IMR-90 (cell line): ENCODE data around the gene CLEC3B. TPM values are rescaled to one million over a fixed set of nuclear protein-coding genes. Genes with fewer than 3 reads are reported as not detected.
A peak's percentile ranks its signal among the peaks of the same experiment; 100 is the strongest.

Source experiments
- ATAC-seq: fragments of 200-7000 bp; cut with Tn5 transposase; 2 replicates; pipeline ENCODE4 v1.9.1; 2020; ENCODE audit warnings: low read depth, mild to moderate bottlenecking, moderate library complexity
- BruUV-seq: library from RNA; stranded (reverse); fragments of 400-500 nt; replicated peaks from 2 replicates; lab custom pipeline; 2021; lab: Mats Ljungman, UMichigan
- CTCF ChIA-PET: fragments of 300-600 bp; formaldehyde crosslinking; extraction: SDS; loops from one replicate; lab custom pipeline; 2021; ENCODE audit warnings: antibody characterized with exemption; lab: Yijun Ruan, JAX
- POLR2A ChIA-PET: fragments of 300-600 bp; sonication (Branson Sonifier 250); formaldehyde crosslinking; loops from one replicate; lab custom pipeline; 2022; ENCODE audit warnings: antibody characterized with exemption; ENCODE audit not compliant: unreplicated experiment; lab: Charles Lee
- DNase-seq: peaks from one replicate; pipeline ENCODE4 v3.0.0; 2013
- H2AFZ ChIP-seq: replicated peaks from 2 replicates; pipeline ENCODE3; 2013; ENCODE audit warnings: low read length, mild to moderate bottlenecking; ENCODE audit not compliant: poor library complexity
- H2AK5ac ChIP-seq: 2 replicates; pipeline ENCODE4 v1.6.1; 2013; ENCODE audit warnings: low read depth, low read length, inconsistent platforms
- H2AK9ac ChIP-seq: replicated peaks from 2 replicates; pipeline ENCODE3; 2013; ENCODE audit warnings: mild to moderate bottlenecking, low read depth, low read length, moderate library complexity; ENCODE audit not compliant: poor library complexity
- H2BK120ac ChIP-seq: 2 replicates; pipeline ENCODE4 v1.6.1; 2013; ENCODE audit warnings: low read depth, low read length, inconsistent platforms
- H2BK15ac ChIP-seq: 3 replicates; pipeline ENCODE4 v1.6.1; 2013; ENCODE audit warnings: low read depth, low read length, inconsistent platforms
- H2BK20ac ChIP-seq: 2 replicates; pipeline ENCODE4 v1.6.1; 2013; ENCODE audit warnings: low read depth, mild to moderate bottlenecking, inconsistent platforms, low read length, moderate library complexity
- H2BK5ac ChIP-seq: 2 replicates; pipeline ENCODE4 v1.6.1; 2013; ENCODE audit warnings: mild to moderate bottlenecking, low read depth, low read length, inconsistent platforms; ENCODE audit not compliant: poor library complexity, severe bottlenecking
- H3K14ac ChIP-seq: replicated peaks from 2 replicates; pipeline ENCODE4 v1.6.1; 2013; ENCODE audit warnings: low read depth, low read length, inconsistent platforms
- H3K18ac ChIP-seq: 2 replicates; pipeline ENCODE4 v1.6.1; 2013; ENCODE audit warnings: low read depth, low read length, control low read depth
- H3K23ac ChIP-seq: 2 replicates; pipeline ENCODE4 v1.6.1; 2013; ENCODE audit warnings: low read depth, low read length, inconsistent platforms
- H3K27ac ChIP-seq: 2 replicates; pipeline ENCODE4 v1.5.1; 2013; ENCODE audit warnings: mild to moderate bottlenecking, control low read depth, low read length; ENCODE audit not compliant: insufficient read depth
- H3K27me3 ChIP-seq: 2 replicates; pipeline ENCODE4 v1.6.1; 2013; ENCODE audit warnings: low read length; ENCODE audit not compliant: control insufficient read depth, insufficient read depth
- H3K36me3 ChIP-seq: 2 replicates; pipeline ENCODE4 v1.6.1; 2013; ENCODE audit warnings: low read length, mixed read lengths; ENCODE audit not compliant: control insufficient read depth, insufficient read depth
- H3K4ac ChIP-seq: 2 replicates; pipeline ENCODE4 v1.6.1; 2013; ENCODE audit warnings: low read depth, low read length, inconsistent platforms
- H3K4me1 ChIP-seq: 2 replicates; pipeline ENCODE4 v1.6.1; 2013; ENCODE audit warnings: low read length, mixed read lengths; ENCODE audit not compliant: control insufficient read depth, insufficient read depth
- H3K4me2 ChIP-seq: 2 replicates; pipeline ENCODE4 v1.6.1; 2013; ENCODE audit warnings: low read depth, mild to moderate bottlenecking, control low read depth, low read length, moderate library complexity
- H3K4me3 ChIP-seq: 2 replicates; pipeline ENCODE4 v1.5.1; 2013; ENCODE audit warnings: low read depth, mild to moderate bottlenecking, control low read depth, low read length, moderate library complexity; ENCODE audit not compliant: insufficient read depth
- H3K56ac ChIP-seq: 2 replicates; pipeline ENCODE4 v1.6.1; 2013; ENCODE audit warnings: low read length, inconsistent platforms; ENCODE audit not compliant: insufficient read depth; ENCODE audit errors: extremely low read depth
- H3K79me1 ChIP-seq, 2 experiments: 2 replicates each; pipeline ENCODE4 v1.6.1; 2013; ENCODE audit warnings: low read length in 2 of 2, inconsistent platforms in 1 of 2, low read depth in 1 of 2
- H3K9ac ChIP-seq: 2 replicates; pipeline ENCODE4 v1.6.1; 2013; ENCODE audit warnings: low read depth, low read length, control low read depth
- H3K9me1 ChIP-seq: 2 replicates; pipeline ENCODE4 v1.6.1; 2013; ENCODE audit warnings: low read length, inconsistent platforms; ENCODE audit not compliant: insufficient read depth
- H3K9me3 ChIP-seq: 2 replicates; pipeline ENCODE4 v1.6.1; 2013; ENCODE audit warnings: low read length; ENCODE audit not compliant: control insufficient read depth, insufficient read depth
- H4K20me1 ChIP-seq: 2 replicates; pipeline ENCODE4 v1.6.1; 2013; ENCODE audit warnings: low read length, inconsistent platforms; ENCODE audit not compliant: insufficient read depth
- H4K5ac ChIP-seq: 2 replicates; pipeline ENCODE4 v1.6.1; 2013; ENCODE audit warnings: mild to moderate bottlenecking, low read depth, low read length, control low read depth
- H4K8ac ChIP-seq, 2 experiments: 2 replicates each; pipeline ENCODE4 v1.6.1; 2013; ENCODE audit warnings: low read depth in 2 of 2, low read length in 2 of 2, control low read depth in 1 of 2, inconsistent platforms in 1 of 2
- H4K91ac ChIP-seq: 2 replicates; pipeline ENCODE4 v1.6.1; 2013; ENCODE audit warnings: low read depth, low read length, inconsistent platforms; ENCODE audit not compliant: insufficient read depth
- CEBPB ChIP-seq: IDR thresholded peaks from 2 replicates; pipeline ENCODE4 v1.6.1; 2012; ENCODE audit warnings: low read depth, low read length, improper control_type of control experiment
- CHD1 ChIP-seq: IDR thresholded peaks from 2 replicates; pipeline ENCODE4 v1.6.1; 2012; ENCODE audit warnings: low read depth, low read length, improper control_type of control experiment
- MAZ ChIP-seq: IDR thresholded peaks from 2 replicates; pipeline ENCODE4 v1.6.1; 2012; ENCODE audit warnings: low read depth, mild to moderate bottlenecking, low read length, improper control_type of control experiment, moderate library complexity, borderline replicate concordance
- RFX5 ChIP-seq: IDR thresholded peaks from 2 replicates; pipeline ENCODE4 v1.8.0; 2012; ENCODE audit warnings: low read depth, mild to moderate bottlenecking, low read length, moderate library complexity
- SMC3 ChIP-seq: fragments of 150-350 bp; IDR thresholded peaks from 2 replicates; pipeline ENCODE4 v1.6.1; 2016; ENCODE audit warnings: low read depth, mild to moderate bottlenecking, antibody characterized with exemption, low read length, moderate library complexity
- WGBS, 2 experiments: methylation state at CpG; one replicate each; pipeline versions ENCODE4 v1.1.5 to v1.1.7; 2013; ENCODE audit warnings: missing lambda C conversion rate in 2 of 2; ENCODE audit not compliant: insufficient read length in 1 of 2; ENCODE audit errors: extremely low coverage in 2 of 2; 5-methylcytosine and 5-hydroxymethylcytosine counted together
- dilution Hi-C: fragments of 300-500 bp; cut with HindIII; formaldehyde crosslinking; loops from one replicate; pipeline ENCODE4 v1.14.3; 2018; ENCODE audit warnings: low sequenced_read_pairs; ENCODE audit not compliant: unreplicated experiment
- in situ Hi-C: fragments of 300-500 bp; cut with MboI; formaldehyde crosslinking; loops from 3 replicates; pipeline ENCODE4 v1.14.3; 2019; ENCODE audit warnings: low sequenced_read_pairs, inconsistent platforms, mixed read lengths
- intact Hi-C: fragments of 100-400 bp; cut with micrococcal nuclease; formaldehyde crosslinking; loops from 2 replicates; pipeline ENCODE4 v1.10.0; 2022
- polyA plus RNA-seq, 3 experiments: library from polyadenylated mRNA; depleted of rRNA; stranded (reverse); fragments of >200 nt; gene quantifications; 2 replicates each; pipeline ENCODE4 v1.2.3, GENCODE V29; 2012; ENCODE audit warnings: low replicate concordance in 1 of 3
- total RNA-seq: library from RNA; depleted of rRNA; stranded (reverse); fragments of >200 nt; gene quantifications from 2 replicates; pipeline ENCODE4 v1.2.3, GENCODE V29; 2012

CLEC3B gene
- total and polyA plus RNA-seq, 2 of the 4 experiments (the other 2 are of a cell fraction), result 3.6 to 13.2 TPM

DNA sequence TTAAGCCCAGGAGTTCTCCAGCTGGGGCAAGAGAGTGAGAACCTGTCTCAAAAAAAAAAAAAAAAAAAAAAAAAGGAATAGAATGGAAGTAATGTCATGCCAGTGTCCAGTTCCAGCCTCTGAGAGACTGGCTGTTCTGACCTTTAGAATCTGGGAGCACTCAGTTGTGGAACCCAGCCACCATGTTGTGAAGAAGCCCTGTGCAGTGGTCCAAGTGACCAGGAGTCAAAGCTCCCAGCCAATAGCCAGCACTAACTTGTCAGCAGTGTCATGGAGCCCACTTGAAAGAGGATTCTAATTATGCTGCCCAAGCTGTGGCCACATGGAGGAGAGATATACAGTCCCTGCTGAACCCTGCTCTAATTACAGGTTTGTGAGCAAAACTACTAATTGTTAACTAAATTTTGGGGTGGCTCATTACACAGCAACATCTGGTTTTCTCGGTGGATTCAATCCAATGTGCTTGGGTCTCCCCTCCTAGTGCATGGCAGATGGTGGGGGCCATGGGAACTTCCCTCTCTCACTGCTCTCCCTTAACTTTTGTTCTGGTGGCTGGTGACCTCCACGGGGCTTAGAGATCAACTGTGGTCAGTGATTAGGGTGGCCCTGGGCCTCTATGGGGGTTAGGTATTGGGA is 55.5 kb downstream of the CLEC3B start:
- Histone ChIP-seq H3K18ac (peak overlapping the region; percentile 46; the same call in 1 of the 2 replicates), H2BK20ac (peak overlapping the region; percentile 54; the same call in 1 of the 2 replicates), H3K23ac (0 out of 2 replicates have a peak overlapping the region, but pooled peaks have one; percentile 7), H2BK15ac (peak overlapping the region; percentile 91; the same call in 1 of the 3 replicates), H3K36me3 (no peaks in the 10 kb centered on the region), H2AK9ac (peak overlapping the region; percentile 70), H4K91ac (no peak overlapping the region; the same call in 1 of the 2 replicates), H3K9me3 (no peaks in the 10 kb centered on the region), H2BK120ac (peak overlapping the region; percentile 80; the same call in 1 of the 2 replicates), H3K4me1 (peaks cover 15% of the 10 kb centered on the region), H3K4me3 (no peak overlapping the region), H3K4ac (peak overlapping the region; percentile 42), H2BK5ac (peak overlapping the region; percentile 16), H2AK5ac (peak overlapping the region; percentile 73), H3K9me1 (peaks cover 16% of the 10 kb centered on the region), H4K8ac (peak overlapping the region in 1 of 2 experiments; percentile 57; a peak in 1 of 4 replicates), H3K27me3 (no peaks in the 10 kb centered on the region), H3K27ac (peak overlapping the region; percentile 5; the same call in 1 of the 2 replicates), H2AFZ (peak overlapping the region; percentile 27), H3K56ac (no peak overlapping the region), H3K79me1 (peaks cover 0 to 8% of the 10 kb centered on the region in 2 experiments; a peak in 1 of 4 replicates), H3K14ac (0 out of 2 replicates have a peak overlapping the region, but pooled peaks have one; percentile 53), H4K20me1 (no peaks in the 10 kb centered on the region), H3K4me2 (no peak overlapping the region), H3K9ac (no peak overlapping the region), H4K5ac (peak overlapping the region; percentile 70; the same call in 1 of the 2 replicates)
- ATAC-seq (no peak), DNase-seq (no peak)
- intact Hi-C loops (no loop called here), in situ Hi-C loops (no loop called here), dilution Hi-C loops (no loop called here)
- ChIA-PET POLR2A (no interaction called here), CTCF (no interaction called here)
- no TSS peak for BruUV-seq
- TF ChIP-seq SMC3, result no peak
- no peak for TF ChIP-seq CEBPB
- no peak for TF ChIP-seq MAZ
- TF ChIP-seq CHD1, result no peak
- TF ChIP-seq RFX5, result no peak
- no CpG with 5 or more reads among the region's 2 CpGs for WGBS, 2 experiments
